Measurements from ENCODE around the gene ANKRD31. TPM values are rescaled to one million over a fixed set of nuclear protein-coding genes. Genes with fewer than 3 reads are reported as not detected.

The ANKRD31 gene
- total RNA-seq, 1 donor from 2014 or later: 0.07 TPM

- TF ChIP-seq CTCF (IDR thresholded peaks at IDR 0.05; ENCODE audit: insufficient read depth, low read depth, low read length) (no peak), EZH2 (IDR thresholded peaks at IDR 0.05; ENCODE audit: insufficient read depth, low read length) (no peak)
- H2AFZ ChIP-seq (ENCODE audit: low read depth, low read length): no peak overlapping the region
- H3K9ac ChIP-seq (ENCODE audit: low read length): no peak overlapping the region
- H3K9me3 Mint-ChIP-seq (ENCODE audit: unreplicated experiment): no peaks in the 10 kb centered on the region
- no peaks in the 10 kb centered on the region for H3K36me3 Mint-ChIP-seq (ENCODE audit: low read depth, unreplicated experiment)
- no peak overlapping the region for H3K27ac Mint-ChIP-seq (ENCODE audit: unreplicated experiment)
- no peak overlapping the region for H3K4me2 ChIP-seq (ENCODE audit: low read length)
- H3K79me2 ChIP-seq (ENCODE audit: insufficient read depth, low read length): no peaks in the 10 kb centered on the region
- H3K4me1 ChIP-seq (ENCODE audit: insufficient read depth, low read length): no peaks in the 10 kb centered on the region
- peaks cover 11% of the 10 kb centered on the region for H3K4me1 Mint-ChIP-seq (ENCODE audit: low read depth, unreplicated experiment)
- FAIRE-seq: no peak
- no peaks in the 10 kb centered on the region for H3K27me3 ChIP-seq (ENCODE audit: insufficient read depth, low read length)
- H3K36me3 ChIP-seq (ENCODE audit: insufficient read depth, low read length): no peaks in the 10 kb centered on the region
- H3K27me3 Mint-ChIP-seq (ENCODE audit: low read depth, unreplicated experiment): no peaks in the 10 kb centered on the region
- H3K9me3 ChIP-seq (ENCODE audit: insufficient read depth, low read depth, low read length): no peaks in the 10 kb centered on the region
- no peak for DNase-seq (ENCODE audit: low read depth)
- H3K4me3 ChIP-seq (ENCODE audit: insufficient read depth, low read depth, low read length): no peak overlapping the region
- no peak overlapping the region for H3K27ac ChIP-seq (ENCODE audit: low read depth, low read length)
- H4K20me1 ChIP-seq (ENCODE audit: insufficient read depth, low read length): no peaks in the 10 kb centered on the region
- H3K4me3 Mint-ChIP-seq (ENCODE audit: unreplicated experiment): no peak overlapping the region
These were observed 145.1 kb downstream of the ANKRD31 start for GRCh38 chr5:75091597-75091996.

- Mint-ChIP-seq H3K36me3 (ENCODE audit: low read depth, unreplicated experiment) (no peaks in the 10 kb centered on the region), H3K9me3 (ENCODE audit: unreplicated experiment) (no peaks in the 10 kb centered on the region), H3K4me1 (ENCODE audit: low read depth, unreplicated experiment) (peaks cover 9% of the 10 kb centered on the region), H3K4me3 (ENCODE audit: unreplicated experiment) (no peak overlapping the region), H3K27me3 (ENCODE audit: low read depth, unreplicated experiment) (no peaks in the 10 kb centered on the region), H3K27ac (ENCODE audit: unreplicated experiment) (no peak overlapping the region)
- Histone ChIP-seq H3K27me3 (ENCODE audit: insufficient read depth, low read length) (no peaks in the 10 kb centered on the region), H3K36me3 (ENCODE audit: insufficient read depth, low read length) (no peaks in the 10 kb centered on the region), H3K4me3 (ENCODE audit: insufficient read depth, low read depth, low read length) (no peak overlapping the region), H3K27ac (ENCODE audit: low read depth, low read length) (no peak overlapping the region), H2AFZ (ENCODE audit: low read depth, low read length) (no peak overlapping the region), H3K4me1 (ENCODE audit: insufficient read depth, low read length) (no peaks in the 10 kb centered on the region), H4K20me1 (ENCODE audit: insufficient read depth, low read length) (no peaks in the 10 kb centered on the region), H3K4me2 (ENCODE audit: low read length) (no peak overlapping the region), H3K9ac (ENCODE audit: low read length) (no peak overlapping the region), H3K9me3 (ENCODE audit: insufficient read depth, low read depth, low read length) (no peaks in the 10 kb centered on the region), H3K79me2 (ENCODE audit: insufficient read depth, low read length) (no peaks in the 10 kb centered on the region)
- no peak for FAIRE-seq
- TF ChIP-seq CTCF (IDR thresholded peaks at IDR 0.05; ENCODE audit: insufficient read depth, low read depth, low read length) (no peak), EZH2 (IDR thresholded peaks at IDR 0.05; ENCODE audit: insufficient read depth, low read length) (no peak)
- no peak for DNase-seq (ENCODE audit: low read depth)
These were observed 147.0 kb downstream of the ANKRD31 start for GRCh38 chr5:75089662-75090061.

- Histone ChIP-seq H3K9me3 (ENCODE audit: insufficient read depth, low read depth, low read length) (no peaks in the 10 kb centered on the region), H3K4me2 (ENCODE audit: low read length) (no peak overlapping the region), H3K4me3 (ENCODE audit: insufficient read depth, low read depth, low read length) (no peak overlapping the region), H3K4me1 (ENCODE audit: insufficient read depth, low read length) (no peaks in the 10 kb centered on the region), H3K36me3 (ENCODE audit: insufficient read depth, low read length) (no peaks in the 10 kb centered on the region), H3K9ac (ENCODE audit: low read length) (no peak overlapping the region), H2AFZ (ENCODE audit: low read depth, low read length) (no peak overlapping the region), H3K79me2 (ENCODE audit: insufficient read depth, low read length) (no peaks in the 10 kb centered on the region), H4K20me1 (ENCODE audit: insufficient read depth, low read length) (no peaks in the 10 kb centered on the region), H3K27me3 (ENCODE audit: insufficient read depth, low read length) (no peaks in the 10 kb centered on the region), H3K27ac (ENCODE audit: low read depth, low read length) (no peak overlapping the region)
- DNase-seq (ENCODE audit: low read depth) (no peak), FAIRE-seq (no peak)
- H3K4me3 Mint-ChIP-seq (ENCODE audit: unreplicated experiment): no peak overlapping the region
- no peak for TF ChIP-seq CTCF (IDR thresholded peaks at IDR 0.05; ENCODE audit: insufficient read depth, low read depth, low read length)
- no peak for TF ChIP-seq EZH2 (IDR thresholded peaks at IDR 0.05; ENCODE audit: insufficient read depth, low read length)
- H3K27ac Mint-ChIP-seq (ENCODE audit: unreplicated experiment): peak overlapping the region; percentile 27
- no peaks in the 10 kb centered on the region for H3K36me3 Mint-ChIP-seq (ENCODE audit: low read depth, unreplicated experiment)
- no peaks in the 10 kb centered on the region for H3K27me3 Mint-ChIP-seq (ENCODE audit: low read depth, unreplicated experiment)
- peaks cover 9% of the 10 kb centered on the region for H3K4me1 Mint-ChIP-seq (ENCODE audit: low read depth, unreplicated experiment)
- no peaks in the 10 kb centered on the region for H3K9me3 Mint-ChIP-seq (ENCODE audit: unreplicated experiment)
These were observed 147.5 kb downstream of the ANKRD31 start for GRCh38 chr5:75089137-75089536.

All from astrocyte (in vitro differentiated cells and primary cell).